GM18517 (cell line): Measurements from ENCODE around the gene SAP25.
"Not testable (repeated sequence)": the region's sequence is repeated elsewhere in the genome, so short reads cannot be mapped to it uniquely, and the experiment has no call there.

Source experiments
- ATAC-seq: cut with Tn5 transposase; IDR thresholded peaks from one replicate; pipeline ENCODE4 v1.9.1; 2021; ENCODE audit warnings: mild to moderate bottlenecking, moderate library complexity; ENCODE audit not compliant: unreplicated experiment

The SAP25 gene

GRCh38 chr7:100563100-100563564 is 10.6 kb downstream of the SAP25 start:
- no peak for ATAC-seq

DNA sequence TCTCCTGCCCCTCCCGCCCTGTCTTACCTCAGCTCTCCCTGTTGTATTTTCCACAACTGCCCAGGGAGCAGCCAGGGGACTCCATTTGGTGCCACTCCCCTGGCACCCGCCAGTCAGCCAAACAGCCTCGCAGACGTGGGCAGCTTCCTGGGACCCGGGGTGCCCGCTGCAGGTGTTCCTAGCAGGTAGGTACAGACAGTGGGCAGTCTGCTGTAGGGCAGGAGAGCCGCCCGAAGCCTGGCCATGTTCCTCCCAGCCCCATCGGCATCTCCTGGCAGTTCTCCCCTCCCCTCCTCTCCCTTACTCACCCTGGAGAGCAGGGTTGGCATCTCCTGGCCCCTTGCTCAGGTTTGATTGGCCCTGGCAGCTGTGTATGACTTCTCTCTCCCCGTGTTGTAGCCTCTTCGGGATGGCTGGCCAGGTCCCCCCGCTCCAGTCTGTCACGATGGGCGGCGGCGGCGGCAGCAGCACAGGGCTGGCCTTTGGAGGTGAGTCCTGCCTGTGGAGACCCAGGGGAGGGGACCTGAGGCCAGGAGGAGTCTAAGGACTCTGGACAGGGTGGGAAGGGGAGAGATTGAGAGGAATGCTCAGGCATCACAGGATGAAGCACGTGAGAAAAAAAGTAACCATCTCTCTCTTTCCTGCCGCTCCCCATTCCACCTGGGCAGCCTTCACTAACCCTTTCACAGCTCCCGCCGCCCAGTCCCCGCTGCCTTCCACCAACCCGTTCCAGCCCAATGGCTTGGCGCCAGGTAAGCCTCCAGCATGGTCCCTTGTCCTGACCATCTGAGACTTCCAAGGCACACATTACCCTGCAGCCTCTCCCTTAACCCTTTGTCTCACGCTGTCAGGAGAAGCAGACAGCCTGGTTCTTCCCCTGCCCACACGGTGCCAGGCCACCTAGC is 11.3 kb downstream of the SAP25 start:
- no peak for ATAC-seq

DNA sequence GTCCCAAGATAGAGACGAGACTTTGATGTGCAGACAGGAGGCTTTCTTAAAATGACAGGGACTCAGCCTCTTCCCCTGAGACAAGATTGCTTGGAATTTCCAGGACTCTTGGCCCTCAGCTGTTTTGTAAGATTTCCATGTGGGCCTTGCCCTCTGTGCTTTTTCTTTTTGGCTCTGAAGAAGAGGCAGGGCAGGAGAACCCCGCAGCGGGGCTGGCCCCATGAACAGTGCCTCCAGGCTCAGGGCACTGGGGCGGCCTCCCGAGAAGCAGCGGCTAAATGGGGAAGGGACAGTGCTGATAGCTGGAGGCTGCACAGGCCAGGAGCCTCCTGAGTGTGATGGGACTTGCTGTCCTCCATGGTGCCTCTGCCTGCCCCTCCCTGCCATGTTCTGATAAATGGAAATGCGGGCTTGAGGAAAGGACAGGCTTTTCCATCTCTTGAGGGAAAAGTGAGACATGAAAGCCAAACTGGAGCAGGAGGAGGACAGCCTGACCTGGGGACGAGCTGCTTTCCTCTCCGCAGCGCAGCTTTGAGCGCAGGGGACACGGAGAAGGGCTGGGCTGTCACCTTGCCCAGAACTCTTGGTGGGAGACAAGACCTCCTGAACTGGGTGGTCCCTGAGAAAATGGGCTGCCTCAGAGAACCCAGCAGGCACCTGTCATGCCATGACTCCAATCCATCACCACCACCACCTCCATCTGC is 12.1 kb downstream of the SAP25 start:
- no peak for ATAC-seq

DNA sequence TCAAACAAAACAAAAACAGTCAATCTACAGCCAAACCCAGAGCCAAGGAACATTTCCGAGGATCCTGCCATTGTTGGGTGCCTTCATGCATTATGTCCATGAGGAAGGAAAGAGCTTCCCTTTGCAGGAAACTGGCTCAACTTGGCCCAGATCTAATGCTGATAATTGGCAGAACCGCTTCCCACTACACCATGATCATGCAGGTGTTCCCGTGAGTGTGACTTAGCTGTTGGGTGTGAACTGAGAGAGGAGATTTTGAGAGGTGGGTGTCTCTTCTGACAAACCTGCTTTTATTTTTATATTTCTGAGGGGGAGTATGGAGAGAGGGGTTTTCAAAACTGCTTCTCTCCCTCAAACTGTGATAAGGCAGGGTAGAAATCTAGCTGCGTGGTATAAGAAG is 14.6 kb downstream of the SAP25 start:
- ATAC-seq, result no peak

DNA sequence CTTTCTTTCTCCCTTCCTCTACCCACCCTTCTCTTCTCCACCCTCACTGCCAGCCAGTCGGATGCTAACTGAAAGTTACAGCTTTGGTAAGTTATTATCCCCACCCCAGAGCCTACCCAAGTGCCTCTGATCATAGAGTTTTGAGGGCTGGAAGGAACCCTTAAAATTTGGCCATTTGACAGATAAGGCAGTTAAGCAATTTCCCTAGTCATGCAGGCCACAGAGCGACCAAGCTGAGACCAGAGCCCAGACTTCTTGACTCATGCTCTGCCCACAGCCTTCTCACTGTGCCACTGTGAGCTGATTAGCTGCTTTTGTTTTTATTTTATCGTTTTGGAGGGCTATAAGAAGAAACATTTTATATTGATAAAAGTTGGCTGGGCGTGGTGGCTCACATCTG is 17.2 kb downstream of the SAP25 start:
- no peak for ATAC-seq

- ATAC-seq, result no peak
Measured at GRCh38 chr7:100555701-100556100, 18.0 kb downstream of the SAP25 start.

DNA sequence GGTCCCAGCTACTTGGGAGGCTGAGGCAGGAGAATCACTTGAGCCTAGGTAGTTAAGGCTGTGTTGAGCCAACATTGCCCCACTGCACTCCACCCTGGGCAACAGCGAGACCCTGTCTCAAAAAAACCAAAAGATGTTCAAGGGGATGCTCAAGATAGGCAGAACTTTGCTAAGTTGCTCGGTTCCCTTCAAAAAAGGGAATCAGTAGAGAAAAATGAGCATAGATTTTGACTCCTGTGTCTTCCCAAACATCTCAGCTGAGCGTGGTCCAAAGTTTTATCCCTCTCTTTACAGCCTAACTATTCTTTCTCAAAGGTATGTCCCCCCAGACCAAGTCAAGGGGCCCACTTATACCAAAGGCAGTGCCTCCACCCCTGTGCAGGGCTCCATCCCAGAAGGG is 20.7 kb downstream of the SAP25 start:
- no peak for ATAC-seq

DNA sequence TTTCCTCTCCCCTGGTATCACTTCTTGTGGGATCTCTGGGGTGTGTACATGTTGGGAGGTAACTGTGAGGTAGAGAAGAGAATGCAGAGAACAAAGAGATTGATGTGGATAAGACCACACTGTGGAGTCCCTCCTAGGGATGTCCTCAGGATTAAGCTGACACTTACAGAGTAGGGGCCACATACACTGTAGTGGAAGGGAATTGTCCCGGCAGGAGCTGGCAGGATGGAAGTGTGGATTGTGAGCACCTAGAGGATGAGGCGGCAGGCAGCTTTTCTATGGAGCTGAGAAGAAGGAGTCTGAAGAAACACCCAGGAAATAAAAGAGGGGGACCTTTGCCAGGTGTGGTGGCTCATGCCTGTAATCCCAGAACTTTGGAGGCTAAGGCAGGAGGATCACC is 21.2 kb downstream of the SAP25 start:
- no peak for ATAC-seq

- ATAC-seq, result not testable (repeated sequence)
Measured at GRCh38 chr7:100548446-100548845, 25.3 kb downstream of the SAP25 start.

GRCh38 chr7:100547872-100548271 is 25.8 kb downstream of the SAP25 start:
- ATAC-seq, result no peak

GRCh38 chr7:100546926-100547800 is 26.5 kb downstream of the SAP25 start:
- no peak for ATAC-seq

DNA sequence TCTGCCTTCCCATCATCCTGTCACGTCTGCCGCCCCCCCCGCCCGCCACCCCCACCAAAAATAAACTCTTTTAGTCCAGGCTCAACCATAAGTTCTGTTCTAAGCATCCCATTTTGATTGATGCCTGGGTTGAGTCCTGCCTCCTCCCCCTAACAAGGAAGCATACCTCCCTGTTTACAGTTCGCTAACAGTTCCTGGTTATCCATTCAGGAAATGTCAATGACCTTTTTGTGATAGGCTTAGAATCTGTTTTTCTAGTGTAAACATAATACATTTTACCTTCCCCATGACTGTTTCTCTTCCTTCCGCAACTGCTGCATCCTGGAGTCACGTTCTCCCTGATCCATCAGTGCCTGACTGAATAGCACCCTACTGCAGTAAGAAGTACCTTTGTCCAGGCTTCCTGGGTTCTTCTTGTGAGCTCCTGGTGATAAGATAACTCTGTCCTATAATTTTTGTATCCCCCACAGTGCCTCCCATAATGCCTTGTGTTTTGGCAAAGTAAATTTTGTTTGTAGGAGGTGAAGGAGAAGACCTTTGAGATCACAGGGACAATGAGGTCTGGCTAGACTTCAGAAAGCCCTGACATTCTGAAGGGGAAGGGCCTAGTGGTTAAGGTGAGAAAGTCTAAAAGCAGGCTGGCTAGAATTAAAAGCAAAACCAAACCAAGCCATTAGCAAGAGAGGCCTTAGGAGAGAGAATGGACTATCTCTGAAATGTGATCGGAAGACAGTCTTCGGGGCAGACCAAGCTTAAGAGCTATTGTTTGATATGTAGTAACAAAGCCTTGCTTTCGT is 27.4 kb downstream of the SAP25 start:
- ATAC-seq, result peak; percentile 53

DNA sequence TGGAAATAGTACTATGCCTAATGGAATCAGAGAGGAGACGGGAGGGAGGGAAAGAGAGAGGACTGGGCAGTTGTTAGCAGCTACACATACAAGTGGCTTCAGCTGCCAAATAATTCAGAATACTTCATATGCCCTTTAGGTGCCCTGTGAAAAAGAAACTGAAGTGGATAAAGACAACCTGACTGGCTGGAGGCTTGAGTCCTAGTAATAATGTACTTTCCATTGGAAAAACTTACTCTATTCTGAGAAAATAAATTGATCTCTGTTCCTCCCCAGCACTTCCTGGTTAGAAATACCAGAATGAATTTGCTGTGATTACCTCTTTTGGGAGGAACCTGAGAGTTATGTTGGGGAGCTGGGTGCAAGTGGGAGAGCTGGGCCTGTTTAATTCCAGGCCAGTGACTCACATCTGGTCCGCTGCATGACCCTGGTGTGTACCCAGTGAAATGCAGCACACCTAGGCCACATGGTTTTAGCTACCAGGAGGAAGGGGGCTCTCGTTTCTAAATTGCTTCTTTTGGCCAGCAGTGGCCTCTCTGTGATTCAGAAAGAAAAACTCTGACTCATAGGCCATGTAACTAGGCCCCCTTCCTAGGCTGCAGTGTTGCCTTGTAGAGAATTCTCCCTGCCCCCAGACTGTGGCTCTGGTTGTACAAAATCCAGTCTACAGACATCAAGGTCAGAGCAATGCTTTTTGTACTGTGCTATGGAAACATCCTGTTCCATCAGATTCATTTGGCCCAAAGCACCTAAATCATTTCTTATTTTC is 28.2 kb downstream of the SAP25 start:
- ATAC-seq, result peak; percentile 41

DNA sequence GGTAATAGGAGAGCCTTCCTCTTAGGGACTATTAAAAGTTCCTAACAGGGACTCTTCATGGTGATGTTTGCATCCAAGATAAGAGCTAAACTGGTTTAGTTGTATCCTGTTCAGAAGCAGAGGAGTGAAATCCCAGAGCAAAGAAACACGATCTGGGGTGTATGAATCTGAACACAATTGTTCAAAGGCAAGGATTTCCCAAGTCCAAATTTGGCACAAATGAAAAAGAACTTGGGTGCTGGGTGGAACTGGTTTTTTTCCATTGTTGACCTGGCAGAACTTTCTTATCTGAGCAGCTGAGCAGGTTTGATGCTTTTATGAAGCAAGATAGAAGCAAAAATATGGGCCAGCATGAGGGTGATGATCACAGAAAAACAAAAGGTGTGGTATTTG is 28.7 kb downstream of the SAP25 start:
- ATAC-seq, result no peak

- no peak for ATAC-seq
Measured at GRCh38 chr7:100544386-100544785, 29.3 kb downstream of the SAP25 start.

DNA sequence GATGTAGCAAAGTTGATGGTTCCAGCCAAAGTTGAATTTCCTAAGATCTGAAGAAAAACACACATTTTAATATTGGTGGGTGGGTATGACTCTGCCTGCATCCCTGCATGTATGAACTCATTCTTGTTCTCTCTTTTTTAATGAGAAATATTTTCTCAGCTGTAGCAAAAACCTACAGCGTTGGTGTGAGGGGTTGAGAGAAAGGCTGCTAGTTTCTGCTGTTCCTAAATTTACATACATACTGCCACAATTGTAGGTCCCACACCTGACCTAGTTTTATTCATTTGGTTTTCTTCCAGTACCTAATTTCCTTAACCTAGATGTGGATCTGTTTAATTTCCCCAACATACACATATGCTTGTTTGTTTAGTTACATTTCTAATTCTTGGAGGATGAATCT is 30.1 kb downstream of the SAP25 start:
- ATAC-seq, result no peak

DNA sequence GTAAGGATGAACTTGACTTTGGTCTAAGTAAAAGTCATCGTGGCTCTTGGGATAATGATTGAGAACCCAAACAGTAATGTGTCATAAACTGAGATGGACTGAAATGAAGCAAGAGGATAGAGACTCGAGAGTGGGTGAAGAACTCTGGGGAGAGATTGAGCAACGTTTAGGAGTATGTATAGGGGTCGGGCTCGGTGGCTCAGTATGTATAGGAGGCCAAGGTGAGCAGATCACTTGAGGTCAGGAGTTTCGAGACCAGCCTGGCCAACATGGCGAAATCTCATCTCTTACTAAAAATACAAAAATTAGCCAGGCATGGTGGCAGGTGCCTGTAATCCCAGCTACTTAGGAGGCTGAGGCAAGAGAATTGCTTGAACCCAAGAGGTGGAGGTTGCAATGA is 32.4 kb downstream of the SAP25 start:
- not testable (repeated sequence) for ATAC-seq

DNA sequence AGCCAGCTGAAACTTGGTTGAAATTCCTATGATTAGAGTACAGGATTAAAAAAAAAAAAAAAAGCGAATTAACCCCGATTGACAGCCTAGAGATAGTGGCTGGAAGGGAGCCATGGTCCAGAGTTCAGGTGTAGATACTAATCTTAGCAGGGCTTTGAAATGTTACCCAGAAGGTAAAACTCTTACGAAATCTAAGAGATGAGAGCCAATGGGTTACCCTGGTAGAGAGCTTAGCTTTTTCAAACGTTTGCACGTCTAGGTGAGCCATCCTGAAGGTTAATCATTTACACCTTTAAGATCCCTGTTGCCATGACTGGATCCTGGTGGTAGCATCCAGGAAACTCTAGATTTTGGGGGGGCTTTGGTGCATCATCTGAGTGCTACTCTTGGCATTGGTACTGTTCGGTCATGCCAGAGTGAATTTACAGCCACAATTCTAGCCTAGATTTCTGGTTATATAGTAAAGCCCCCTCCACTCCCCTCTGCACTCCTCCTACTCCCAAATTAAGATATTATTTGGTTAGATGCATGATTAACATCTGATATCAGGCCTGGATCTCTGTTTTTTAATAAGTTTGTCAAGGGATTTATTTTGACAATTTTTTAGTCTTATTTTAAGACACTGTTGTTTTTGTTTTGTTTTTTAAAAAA is 33.5 kb downstream of the SAP25 start:
- no peak for ATAC-seq

GRCh38 chr7:100539436-100540006 is 34.2 kb downstream of the SAP25 start:
- no peak for ATAC-seq
